GM19035 (cell line): Measurements from ENCODE around the gene NPBWR2.
"Not testable (repeated sequence)": the region's sequence is repeated elsewhere in the genome, so short reads cannot be mapped to it uniquely, and the experiment has no call there.

Experiments used
- ATAC-seq: cut with Tn5 transposase; IDR thresholded peaks from one replicate; pipeline ENCODE4 v1.9.1; 2021; ENCODE audit not compliant: unreplicated experiment

Gene NPBWR2

GRCh38 chr20:64119681-64120341, 12.4 kb upstream of the NPBWR2 start:
- no peak for ATAC-seq

GRCh38 chr20:64119301-64119680, 11.9 kb upstream of the NPBWR2 start:
- ATAC-seq: no peak

GRCh38 chr20:64117432-64117777, 10.0 kb upstream of the NPBWR2 start:
- ATAC-seq: not testable (repeated sequence)

GRCh38 chr20:64116541-64117431, 9.4 kb upstream of the NPBWR2 start:
- ATAC-seq: no peak

GRCh38 chr20:64116016-64116415, 8.7 kb upstream of the NPBWR2 start:
- ATAC-seq: no peak

GRCh38 chr20:64115171-64115911, 8.0 kb upstream of the NPBWR2 start:
- ATAC-seq: no peak

- ATAC-seq: no peak
These were observed 7.1 kb upstream of the NPBWR2 start for GRCh38 chr20:64114356-64114971.

- no peak for ATAC-seq
These were observed 6.5 kb upstream of the NPBWR2 start for GRCh38 chr20:64113796-64114355.

- no peak for ATAC-seq
These were observed 6.0 kb upstream of the NPBWR2 start for GRCh38 chr20:64113444-64113775.

- no peak for ATAC-seq
These were observed 5.5 kb upstream of the NPBWR2 start for GRCh38 chr20:64112691-64113443.

- no peak for ATAC-seq
These were observed 4.7 kb upstream of the NPBWR2 start for GRCh38 chr20:64111841-64112641.

- ATAC-seq: no peak
These were observed 3.2 kb upstream of the NPBWR2 start for GRCh38 chr20:64110411-64111068.

GRCh38 chr20:64109831-64110391, 2.5 kb upstream of the NPBWR2 start:
- ATAC-seq: no peak

- no peak for ATAC-seq
These were observed 1.6 kb upstream of the NPBWR2 start for GRCh38 chr20:64108731-64109681.

GRCh38 chr20:64107736-64108457, 532 bp upstream of the NPBWR2 start:
- no peak for ATAC-seq

GRCh38 chr20:64106435-64106961, 867 bp downstream of the NPBWR2 start:
- no peak for ATAC-seq
